OCI-LY7 (cell line): ENCODE measurements around the gene ANKS1B.

Experiments used
- EZH2phosphoT487 ChIP-seq: fragments of 200-600 bp; sonication (generic); IDR thresholded peaks from 2 replicates; pipeline ENCODE4 v1.6.1; 2018; ENCODE audit warnings: low read depth, borderline replicate concordance, mild to moderate bottlenecking, mixed run types, antibody characterized with exemption, low read length, moderate library complexity, mixed read lengths
- TF ChIP-seq, protein P1 (sequence below): fragments of 200-600 bp; sonication (generic); conservative IDR thresholded peaks from 2 replicates; pipeline ENCODE4 v1.5.1; 2014; ENCODE audit warnings: mild to moderate bottlenecking, antibody characterized with exemption, low read length, moderate library complexity, mixed read lengths

DNA sequence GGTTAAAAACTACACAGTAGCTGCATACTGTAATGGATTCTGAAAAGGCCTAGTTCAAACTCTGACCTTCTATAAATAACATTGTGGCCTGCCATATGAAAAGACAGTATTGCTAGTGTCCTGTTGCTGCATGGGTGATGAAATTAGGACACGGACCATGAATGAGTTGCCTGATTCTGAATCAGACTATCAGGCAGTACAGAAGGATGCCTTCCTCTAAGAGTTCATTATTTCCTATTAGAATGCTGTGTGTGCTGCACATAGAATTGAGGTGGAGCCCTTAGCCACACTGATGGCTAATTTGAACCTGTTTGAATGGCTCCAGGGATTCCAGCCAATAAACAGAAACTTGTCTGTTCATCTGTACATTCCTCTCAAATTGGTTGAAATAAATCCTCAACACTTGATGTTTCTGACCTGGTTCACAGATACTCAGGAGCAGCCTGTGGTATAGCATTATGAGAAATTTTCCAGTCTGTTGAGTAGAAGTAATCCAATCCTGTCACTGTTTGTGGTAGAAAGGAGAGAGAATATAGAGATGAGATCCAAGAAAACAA, 856.4 kb downstream of the ANKS1B start:
- TF ChIP-seq, protein P1, sequence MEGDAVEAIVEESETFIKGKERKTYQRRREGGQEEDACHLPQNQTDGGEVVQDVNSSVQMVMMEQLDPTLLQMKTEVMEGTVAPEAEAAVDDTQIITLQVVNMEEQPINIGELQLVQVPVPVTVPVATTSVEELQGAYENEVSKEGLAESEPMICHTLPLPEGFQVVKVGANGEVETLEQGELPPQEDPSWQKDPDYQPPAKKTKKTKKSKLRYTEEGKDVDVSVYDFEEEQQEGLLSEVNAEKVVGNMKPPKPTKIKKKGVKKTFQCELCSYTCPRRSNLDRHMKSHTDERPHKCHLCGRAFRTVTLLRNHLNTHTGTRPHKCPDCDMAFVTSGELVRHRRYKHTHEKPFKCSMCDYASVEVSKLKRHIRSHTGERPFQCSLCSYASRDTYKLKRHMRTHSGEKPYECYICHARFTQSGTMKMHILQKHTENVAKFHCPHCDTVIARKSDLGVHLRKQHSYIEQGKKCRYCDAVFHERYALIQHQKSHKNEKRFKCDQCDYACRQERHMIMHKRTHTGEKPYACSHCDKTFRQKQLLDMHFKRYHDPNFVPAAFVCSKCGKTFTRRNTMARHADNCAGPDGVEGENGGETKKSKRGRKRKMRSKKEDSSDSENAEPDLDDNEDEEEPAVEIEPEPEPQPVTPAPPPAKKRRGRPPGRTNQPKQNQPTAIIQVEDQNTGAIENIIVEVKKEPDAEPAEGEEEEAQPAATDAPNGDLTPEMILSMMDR, result no peak
- no peak for TF ChIP-seq EZH2phosphoT487
